ENCODE measurements around the gene ABCA7.

ABCA7 gene

GRCh38 chr19:1035998-1036621 lies 3.8 kb upstream of the ABCA7 start:
- Histone ChIP-seq H3K36me3 (ENCODE audit: control insufficient read depth, insufficient read depth, low read length, severe bottlenecking) (peaks cover 49% of the 10 kb centered on the region), H3K27me3 (replicated peaks; ENCODE audit: control insufficient read depth, insufficient read depth, low read length) (no peaks in the 10 kb centered on the region), H3K9ac (ENCODE audit: low read length) (no peak overlapping the region), H3K9me3 (ENCODE audit: control insufficient read depth, low read length) (no peaks in the 10 kb centered on the region), H3K4me3 (ENCODE audit: low read length) (no peak overlapping the region), H3K4me1 (ENCODE audit: control insufficient read depth, insufficient read depth, low read length) (peaks cover 16% of the 10 kb centered on the region)
- DNase-seq (ENCODE audit: low read depth): no peak

DNA sequence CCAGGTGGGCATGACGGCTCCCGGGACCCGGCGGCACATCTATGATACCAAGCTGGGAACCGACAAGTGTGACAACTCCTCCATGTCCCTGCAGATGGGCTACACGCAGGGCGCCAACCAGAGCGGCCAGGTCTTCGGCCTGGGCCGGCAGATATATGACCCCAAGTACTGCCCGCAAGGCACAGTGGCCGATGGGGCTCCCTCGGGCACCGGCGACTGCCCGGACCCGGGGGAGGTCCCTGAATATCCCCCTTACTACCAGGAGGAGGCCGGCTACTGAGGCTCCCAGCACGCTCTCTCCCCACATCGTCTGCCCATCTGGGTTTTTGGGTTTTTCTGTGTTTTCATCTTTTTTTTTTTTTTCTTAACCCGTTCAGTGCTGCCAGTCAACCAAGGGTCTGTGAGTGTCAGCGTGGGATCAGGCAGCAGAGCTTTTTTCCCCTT lies 2.3 kb upstream of the ABCA7 start:
- no peak overlapping the region for H3K4me3 ChIP-seq (ENCODE audit: low read length)
- no peaks in the 10 kb centered on the region for H3K27me3 ChIP-seq (replicated peaks; ENCODE audit: control insufficient read depth, insufficient read depth, low read length)
- H3K9ac ChIP-seq (ENCODE audit: low read length): peak overlapping the region; percentile 20
- H3K4me1 ChIP-seq (ENCODE audit: control insufficient read depth, insufficient read depth, low read length): peaks cover 30% of the 10 kb centered on the region
- peaks cover 38% of the 10 kb centered on the region for H3K36me3 ChIP-seq (ENCODE audit: control insufficient read depth, insufficient read depth, low read length, severe bottlenecking)
- DNase-seq (ENCODE audit: low read depth): no peak
- H3K9me3 ChIP-seq (ENCODE audit: control insufficient read depth, low read length): no peaks in the 10 kb centered on the region

DNA sequence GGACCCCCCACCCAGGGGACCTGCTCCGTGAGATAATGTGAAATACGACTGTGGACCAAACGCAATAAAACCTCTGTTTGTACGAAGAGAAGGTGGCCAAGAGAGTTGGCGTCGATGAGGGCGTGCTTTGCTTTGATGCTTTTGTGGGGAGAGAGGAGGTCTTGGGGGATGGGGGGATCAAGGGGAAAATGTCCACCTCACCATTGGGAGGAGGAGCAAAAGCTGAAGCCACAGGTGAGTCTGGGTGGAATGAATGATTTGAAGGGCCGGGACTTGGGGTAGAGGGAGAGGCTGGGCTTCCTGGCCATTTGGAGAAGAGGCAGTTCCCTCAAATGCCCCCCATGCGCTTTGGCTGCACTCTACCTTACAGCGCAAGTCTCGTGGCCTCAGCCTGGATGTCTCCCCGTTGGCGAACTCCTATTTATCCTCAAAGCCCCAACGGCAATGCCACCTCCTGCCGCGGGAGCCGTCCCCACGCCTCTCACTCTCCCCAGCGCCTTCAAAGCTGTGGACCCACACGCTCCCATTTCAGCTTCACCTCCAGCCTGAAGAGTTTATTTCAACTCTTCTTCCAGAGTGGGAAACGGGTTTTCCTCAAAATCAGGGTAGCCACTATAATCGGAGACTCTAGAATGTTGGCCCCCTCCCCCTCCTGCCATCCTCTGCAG lies 795 bp upstream of the ABCA7 start:
- peak; percentile 19 for DNase-seq (ENCODE audit: low read depth)
- Histone ChIP-seq H3K4me3 (ENCODE audit: low read length) (peak overlapping the region; percentile 85), H3K9ac (ENCODE audit: low read length) (peak overlapping the region; percentile 77), H3K27me3 (replicated peaks; ENCODE audit: control insufficient read depth, insufficient read depth, low read length) (no peaks in the 10 kb centered on the region), H3K4me1 (ENCODE audit: control insufficient read depth, insufficient read depth, low read length) (peaks cover 35% of the 10 kb centered on the region), H3K9me3 (ENCODE audit: control insufficient read depth, low read length) (no peaks in the 10 kb centered on the region), H3K36me3 (ENCODE audit: control insufficient read depth, insufficient read depth, low read length, severe bottlenecking) (peaks cover 30% of the 10 kb centered on the region)

- Histone ChIP-seq H3K4me1 (ENCODE audit: control insufficient read depth, insufficient read depth, low read length) (peaks cover 35% of the 10 kb centered on the region), H3K9ac (ENCODE audit: low read length) (peak overlapping the region; percentile 77), H3K36me3 (ENCODE audit: control insufficient read depth, insufficient read depth, low read length, severe bottlenecking) (peaks cover 24% of the 10 kb centered on the region), H3K9me3 (ENCODE audit: control insufficient read depth, low read length) (no peaks in the 10 kb centered on the region), H3K27me3 (replicated peaks; ENCODE audit: control insufficient read depth, insufficient read depth, low read length) (no peaks in the 10 kb centered on the region), H3K4me3 (ENCODE audit: low read length) (peak overlapping the region; percentile 85)
- DNase-seq (ENCODE audit: low read depth): peak; percentile 92
These were observed 767 bp downstream of the ABCA7 start for GRCh38 chr19:1040476-1041271.

- H3K4me1 ChIP-seq (ENCODE audit: control insufficient read depth, insufficient read depth, low read length): peaks cover 35% of the 10 kb centered on the region
- H3K27me3 ChIP-seq (replicated peaks; ENCODE audit: control insufficient read depth, insufficient read depth, low read length): no peaks in the 10 kb centered on the region
- H3K9ac ChIP-seq (ENCODE audit: low read length): peak overlapping the region; percentile 77
- H3K4me3 ChIP-seq (ENCODE audit: low read length): peak overlapping the region; percentile 85
- H3K36me3 ChIP-seq (ENCODE audit: control insufficient read depth, insufficient read depth, low read length, severe bottlenecking): peaks cover 18% of the 10 kb centered on the region
- no peak for DNase-seq (ENCODE audit: low read depth)
- H3K9me3 ChIP-seq (ENCODE audit: control insufficient read depth, low read length): no peaks in the 10 kb centered on the region
These were observed 1.4 kb downstream of the ABCA7 start for GRCh38 chr19:1041272-1041834.

DNA sequence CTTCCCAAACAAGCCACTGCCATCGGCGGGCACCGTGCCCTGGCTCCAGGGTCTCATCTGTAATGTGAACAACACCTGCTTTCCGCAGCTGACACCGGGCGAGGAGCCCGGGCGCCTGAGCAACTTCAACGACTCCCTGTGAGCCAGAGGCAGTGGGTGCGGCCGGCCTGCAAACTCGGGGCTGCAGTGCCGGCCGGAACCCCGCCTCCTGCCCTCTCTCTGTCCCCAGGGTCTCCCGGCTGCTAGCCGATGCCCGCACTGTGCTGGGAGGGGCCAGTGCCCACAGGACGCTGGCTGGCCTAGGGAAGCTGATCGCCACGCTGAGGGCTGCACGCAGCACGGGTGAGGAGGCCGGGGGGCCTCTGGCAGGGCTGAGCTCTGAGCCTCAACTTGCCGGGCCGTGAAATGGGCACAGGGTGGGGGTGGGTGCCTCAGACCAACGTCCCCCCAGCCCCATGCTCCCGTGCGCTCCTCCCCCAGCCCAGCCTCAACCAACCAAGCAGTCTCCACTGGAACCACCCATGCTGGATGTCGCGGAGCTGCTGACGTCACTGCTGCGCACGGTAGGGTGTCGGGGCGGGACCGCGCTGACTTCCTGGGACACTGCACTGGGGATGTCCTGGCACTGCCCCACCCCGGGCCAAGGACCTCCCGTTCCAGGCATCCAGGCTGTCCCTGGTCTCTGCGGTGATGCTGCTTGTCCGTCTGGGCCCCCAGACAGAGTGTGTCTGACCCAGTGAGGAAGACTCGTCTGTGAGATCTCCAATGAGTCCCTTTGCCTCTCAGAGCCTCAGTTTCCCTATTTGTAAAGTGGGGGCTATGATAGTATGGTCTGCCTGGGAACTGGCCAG lies 2.2 kb downstream of the ABCA7 start:
- Histone ChIP-seq H3K4me3 (ENCODE audit: low read length) (peak overlapping the region; percentile 85), H3K4me1 (ENCODE audit: control insufficient read depth, insufficient read depth, low read length) (peaks cover 35% of the 10 kb centered on the region), H3K27me3 (replicated peaks; ENCODE audit: control insufficient read depth, insufficient read depth, low read length) (no peaks in the 10 kb centered on the region), H3K36me3 (ENCODE audit: control insufficient read depth, insufficient read depth, low read length, severe bottlenecking) (peaks cover 14% of the 10 kb centered on the region), H3K9ac (ENCODE audit: low read length) (peak overlapping the region; percentile 77), H3K9me3 (ENCODE audit: control insufficient read depth, low read length) (no peaks in the 10 kb centered on the region)
- DNase-seq (ENCODE audit: low read depth): no peak

DNA sequence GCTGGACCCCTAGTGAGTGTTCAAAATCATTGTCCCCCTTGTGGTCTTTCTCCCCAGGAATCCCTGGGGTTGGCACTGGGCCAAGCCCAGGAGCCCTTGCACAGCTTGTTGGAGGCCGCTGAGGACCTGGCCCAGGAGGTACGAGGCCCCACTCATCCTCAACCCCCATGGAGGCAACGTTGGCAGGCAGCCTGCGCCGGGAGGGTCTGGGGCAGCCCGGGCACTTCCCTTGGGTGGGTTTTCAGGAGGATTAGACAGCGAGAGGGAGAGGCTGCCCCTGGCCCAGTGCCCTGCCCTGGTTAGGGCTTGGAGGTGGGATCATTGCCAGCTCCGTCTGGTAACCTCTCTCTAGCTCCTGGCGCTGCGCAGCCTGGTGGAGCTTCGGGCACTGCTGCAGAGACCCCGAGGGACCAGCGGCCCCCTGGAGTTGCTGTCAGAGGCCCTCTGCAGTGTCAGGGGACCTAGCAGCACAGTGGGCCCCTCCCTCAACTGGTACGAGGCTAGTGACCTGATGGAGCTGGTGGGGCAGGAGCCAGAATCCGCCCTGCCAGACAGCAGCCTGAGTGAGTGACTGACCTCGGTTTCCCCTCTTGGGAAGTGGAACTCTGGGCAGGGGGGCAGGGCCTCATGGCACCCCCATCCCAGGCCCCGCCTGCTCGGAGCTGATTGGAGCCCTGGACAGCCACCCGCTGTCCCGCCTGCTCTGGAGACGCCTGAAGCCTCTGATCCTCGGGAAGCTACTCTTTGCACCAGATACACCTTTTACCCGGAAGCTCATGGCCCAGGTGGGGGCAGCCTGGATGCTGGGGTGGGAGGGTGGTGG lies 3.0 kb downstream of the ABCA7 start:
- no peak for DNase-seq (ENCODE audit: low read depth)
- H3K36me3 ChIP-seq (ENCODE audit: control insufficient read depth, insufficient read depth, low read length, severe bottlenecking): peaks cover 7% of the 10 kb centered on the region

DNA sequence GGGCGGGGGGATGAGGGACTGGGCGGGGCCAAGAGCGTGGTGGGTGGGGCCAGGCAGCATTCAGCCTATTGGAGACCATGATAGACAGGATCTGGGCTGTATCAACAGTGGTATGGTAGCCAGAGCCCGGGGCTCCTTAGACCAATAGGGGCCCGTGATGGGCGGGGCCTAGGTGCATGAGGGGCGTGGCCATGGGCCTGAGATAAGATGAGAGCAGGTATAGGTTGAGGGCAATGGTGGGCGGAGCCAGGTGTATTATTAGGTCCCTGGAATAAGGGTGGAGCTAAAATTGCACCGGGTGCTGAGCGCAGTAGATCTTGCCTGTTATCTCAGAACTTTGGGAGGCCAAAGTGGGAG lies 5.3 kb downstream of the ABCA7 start:
- H3K4me3 ChIP-seq (ENCODE audit: low read length): no peak overlapping the region
- peaks cover 28% of the 10 kb centered on the region for H3K4me1 ChIP-seq (ENCODE audit: control insufficient read depth, insufficient read depth, low read length)
- no peak for DNase-seq (ENCODE audit: low read depth)
- H3K9ac ChIP-seq (ENCODE audit: low read length): no peak overlapping the region
- H3K36me3 ChIP-seq (ENCODE audit: control insufficient read depth, insufficient read depth, low read length, severe bottlenecking): no peaks in the 10 kb centered on the region
- H3K9me3 ChIP-seq (ENCODE audit: control insufficient read depth, low read length): no peaks in the 10 kb centered on the region
- no peaks in the 10 kb centered on the region for H3K27me3 ChIP-seq (replicated peaks; ENCODE audit: control insufficient read depth, insufficient read depth, low read length)

More for the DNA sequence above, 3.0 kb downstream of the ABCA7 start:
- Histone ChIP-seq H3K4me3 (ENCODE audit: low read length) (no peak overlapping the region), H3K4me1 (ENCODE audit: control insufficient read depth, insufficient read depth, low read length) (peaks cover 35% of the 10 kb centered on the region), H3K9ac (ENCODE audit: low read length) (no peak overlapping the region), H3K9me3 (ENCODE audit: control insufficient read depth, low read length) (no peaks in the 10 kb centered on the region), H3K27me3 (replicated peaks; ENCODE audit: control insufficient read depth, insufficient read depth, low read length) (no peaks in the 10 kb centered on the region)

DNA sequence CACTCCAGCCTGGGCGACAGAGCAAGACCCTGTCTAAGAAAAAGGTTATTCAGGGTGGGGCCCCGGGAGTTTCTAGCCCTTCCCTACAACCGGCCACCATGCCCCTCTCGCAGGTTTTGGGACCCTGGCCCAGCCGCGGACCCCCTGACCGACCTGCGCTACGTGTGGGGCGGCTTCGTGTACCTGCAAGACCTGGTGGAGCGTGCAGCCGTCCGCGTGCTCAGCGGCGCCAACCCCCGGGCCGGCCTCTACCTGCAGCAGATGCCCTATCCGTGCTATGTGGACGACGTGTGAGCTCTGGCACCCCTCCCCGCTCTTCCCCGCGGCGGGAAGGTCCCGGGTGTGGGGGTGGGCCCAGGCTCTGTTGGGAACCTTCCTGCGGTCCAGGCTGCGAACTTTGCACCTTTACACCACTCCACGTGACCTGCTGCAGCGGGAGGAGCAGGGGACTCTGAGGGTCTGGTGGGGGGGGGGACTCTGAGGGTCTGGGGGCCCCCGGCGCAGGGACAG lies 6.3 kb downstream of the ABCA7 start:
- H3K4me1 ChIP-seq (ENCODE audit: control insufficient read depth, insufficient read depth, low read length): peaks cover 18% of the 10 kb centered on the region
- no peak overlapping the region for H3K4me3 ChIP-seq (ENCODE audit: low read length)
- no peaks in the 10 kb centered on the region for H3K36me3 ChIP-seq (ENCODE audit: control insufficient read depth, insufficient read depth, low read length, severe bottlenecking)
- no peaks in the 10 kb centered on the region for H3K27me3 ChIP-seq (replicated peaks; ENCODE audit: control insufficient read depth, insufficient read depth, low read length)
- H3K9me3 ChIP-seq (ENCODE audit: control insufficient read depth, low read length): no peaks in the 10 kb centered on the region
- DNase-seq (ENCODE audit: low read depth): no peak
- no peak overlapping the region for H3K9ac ChIP-seq (ENCODE audit: low read length)

Measured in adipocyte (in vitro differentiated cells).